ENCODE results near the gene DMRT2.

DNA sequence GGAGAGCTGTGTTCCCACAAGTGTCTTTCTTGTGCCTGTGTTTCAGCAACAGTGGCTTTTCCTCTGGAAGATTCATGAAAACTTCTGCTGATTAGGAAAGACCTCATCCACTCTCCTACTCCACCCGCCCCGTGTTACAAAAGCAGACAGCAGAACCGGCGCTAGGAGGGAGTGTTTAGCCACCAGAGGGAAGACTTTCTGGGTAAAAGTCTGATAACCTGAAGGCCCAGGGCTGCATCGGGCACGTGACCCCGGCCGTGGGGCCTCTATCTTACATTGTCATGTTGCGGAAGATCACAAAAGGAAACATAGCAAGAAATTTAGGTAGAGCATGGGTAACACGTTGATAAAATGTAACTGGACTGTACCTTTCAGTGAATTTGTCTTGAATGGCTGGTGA is 32.0 kb upstream of the DMRT2 start:
- TF ChIP-seq, protein P1, sequence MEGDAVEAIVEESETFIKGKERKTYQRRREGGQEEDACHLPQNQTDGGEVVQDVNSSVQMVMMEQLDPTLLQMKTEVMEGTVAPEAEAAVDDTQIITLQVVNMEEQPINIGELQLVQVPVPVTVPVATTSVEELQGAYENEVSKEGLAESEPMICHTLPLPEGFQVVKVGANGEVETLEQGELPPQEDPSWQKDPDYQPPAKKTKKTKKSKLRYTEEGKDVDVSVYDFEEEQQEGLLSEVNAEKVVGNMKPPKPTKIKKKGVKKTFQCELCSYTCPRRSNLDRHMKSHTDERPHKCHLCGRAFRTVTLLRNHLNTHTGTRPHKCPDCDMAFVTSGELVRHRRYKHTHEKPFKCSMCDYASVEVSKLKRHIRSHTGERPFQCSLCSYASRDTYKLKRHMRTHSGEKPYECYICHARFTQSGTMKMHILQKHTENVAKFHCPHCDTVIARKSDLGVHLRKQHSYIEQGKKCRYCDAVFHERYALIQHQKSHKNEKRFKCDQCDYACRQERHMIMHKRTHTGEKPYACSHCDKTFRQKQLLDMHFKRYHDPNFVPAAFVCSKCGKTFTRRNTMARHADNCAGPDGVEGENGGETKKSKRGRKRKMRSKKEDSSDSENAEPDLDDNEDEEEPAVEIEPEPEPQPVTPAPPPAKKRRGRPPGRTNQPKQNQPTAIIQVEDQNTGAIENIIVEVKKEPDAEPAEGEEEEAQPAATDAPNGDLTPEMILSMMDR (IDR thresholded peaks at IDR 0.05; ENCODE audit: low read depth, low read length) = peak; percentile 92
- TF ChIP-seq POLR2A (IDR thresholded peaks at IDR 0.05; ENCODE audit: extremely low read depth, insufficient read length) = no peak
- TF ChIP-seq, protein P2, sequence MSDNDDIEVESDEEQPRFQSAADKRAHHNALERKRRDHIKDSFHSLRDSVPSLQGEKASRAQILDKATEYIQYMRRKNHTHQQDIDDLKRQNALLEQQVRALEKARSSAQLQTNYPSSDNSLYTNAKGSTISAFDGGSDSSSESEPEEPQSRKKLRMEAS (IDR thresholded peaks at IDR 0.05; ENCODE audit: low read depth, low read length) = peak; percentile 98

Data from NB4 (cell line).